Nephron (organoid): Measurements from ENCODE around the gene GPR39.

Source experiments
- H3K27ac Mint-ChIP-seq, 3 experiments: 2 replicates each; pipeline ENCODE4 v1.8.0; 2020; ENCODE audit warnings: mixed read lengths in 3 of 3, mild to moderate bottlenecking in 2 of 3, moderate library complexity in 1 of 3
- H3K27me3 Mint-ChIP-seq: 2 replicates; pipeline ENCODE4 v1.8.0; 2021; ENCODE audit warnings: low read depth, mild to moderate bottlenecking, moderate library complexity, mixed read lengths
- H3K36me3 Mint-ChIP-seq: 2 replicates; pipeline ENCODE4 v1.8.0; 2020; ENCODE audit warnings: low read depth, mixed read lengths
- H3K4me1 Mint-ChIP-seq: 2 replicates; pipeline ENCODE4 v1.8.0; 2020; ENCODE audit warnings: mixed read lengths
- H3K4me3 Mint-ChIP-seq, 3 experiments: 2 replicates each; pipeline ENCODE4 v1.8.0; 2020; ENCODE audit warnings: mild to moderate bottlenecking in 3 of 3, mixed read lengths in 3 of 3, moderate library complexity in 2 of 3
- H3K9me3 Mint-ChIP-seq: 2 replicates; pipeline ENCODE4 v1.8.0; 2020; ENCODE audit warnings: mixed read lengths
- CTCF ChIP-seq, 3 experiments: fragments of 200-600 bp; sonication (generic); IDR thresholded peaks; one replicate each; pipeline ENCODE4 v1.5.0; 2021; ENCODE audit warnings: antibody characterized with exemption in 3 of 3; ENCODE audit not compliant: unreplicated experiment in 3 of 3

GPR39 gene

GRCh38 chr2:132640116-132640515 lies 223.5 kb downstream of the GPR39 start:
- Mint-ChIP-seq H3K4me1 (peaks cover 6% of the 10 kb centered on the region), H3K36me3 (peaks cover 21% of the 10 kb centered on the region)

GRCh38 chr2:132641819-132642218 lies 225.2 kb downstream of the GPR39 start:
- H3K36me3 Mint-ChIP-seq = peaks cover 28% of the 10 kb centered on the region
- TF ChIP-seq CTCF (IDR thresholded peaks at IDR 0.05; ENCODE audit: unreplicated experiment in 3 of 3) = no peak
- H3K27ac Mint-ChIP-seq = no peak overlapping the region
- H3K4me1 Mint-ChIP-seq = peaks cover 2% of the 10 kb centered on the region
- no peak overlapping the region for H3K4me3 Mint-ChIP-seq
- no peaks in the 10 kb centered on the region for H3K9me3 Mint-ChIP-seq
- no peaks in the 10 kb centered on the region for H3K27me3 Mint-ChIP-seq

More at GRCh38 chr2:132640116-132640515, 223.5 kb downstream of the GPR39 start:
- H3K9me3 Mint-ChIP-seq = no peaks in the 10 kb centered on the region
- TF ChIP-seq CTCF (IDR thresholded peaks at IDR 0.05; ENCODE audit: unreplicated experiment in 3 of 3) = no peak
- H3K27me3 Mint-ChIP-seq = no peaks in the 10 kb centered on the region
- H3K27ac Mint-ChIP-seq = no peak overlapping the region
- no peak overlapping the region for H3K4me3 Mint-ChIP-seq

GRCh38 chr2:132642415-132642814 lies 225.8 kb downstream of the GPR39 start:
- Mint-ChIP-seq H3K27me3 (no peaks in the 10 kb centered on the region), H3K9me3 (no peaks in the 10 kb centered on the region), H3K4me3 (no peak overlapping the region), H3K36me3 (peaks cover 31% of the 10 kb centered on the region), H3K4me1 (no peaks in the 10 kb centered on the region), H3K27ac (no peak overlapping the region)
- no peak for TF ChIP-seq CTCF (IDR thresholded peaks at IDR 0.05; ENCODE audit: unreplicated experiment in 3 of 3)

GRCh38 chr2:132645176-132645575 lies 228.6 kb downstream of the GPR39 start:
- Mint-ChIP-seq H3K9me3 (no peaks in the 10 kb centered on the region), H3K4me3 (no peak overlapping the region), H3K36me3 (peaks cover 31% of the 10 kb centered on the region), H3K27ac (no peak overlapping the region), H3K27me3 (peaks cover 10% of the 10 kb centered on the region), H3K4me1 (no peaks in the 10 kb centered on the region)
- no peak for TF ChIP-seq CTCF (IDR thresholded peaks at IDR 0.05; ENCODE audit: unreplicated experiment in 3 of 3)

GRCh38 chr2:132645722-132646539 lies 229.3 kb downstream of the GPR39 start:
- TF ChIP-seq CTCF (IDR thresholded peaks at IDR 0.05; ENCODE audit: unreplicated experiment in 3 of 3) = no peak
- Mint-ChIP-seq H3K27me3 (peaks cover 11% of the 10 kb centered on the region), H3K36me3 (peaks cover 31% of the 10 kb centered on the region), H3K4me3 (no peak overlapping the region), H3K27ac (no peak overlapping the region), H3K4me1 (no peaks in the 10 kb centered on the region), H3K9me3 (no peaks in the 10 kb centered on the region)
